Esophagus (tissue), 2 donors: Measurements from ENCODE around the gene ODF2L. TPM values are rescaled to one million over a fixed set of nuclear protein-coding genes. Genes with fewer than 3 reads are reported as not detected.

Experiments
- H3K27ac ChIP-seq, 2 donors: one replicate each; pipeline ENCODE4 v1.5.1; 2013; ENCODE audit warnings: low read depth in 2 of 2, mild to moderate bottlenecking in 2 of 2, inconsistent platforms in 1 of 2, low read length in 1 of 2, moderate library complexity in 1 of 2
- H3K27me3 ChIP-seq, 2 donors: one replicate each; pipeline ENCODE4 v1.6.1; 2013; ENCODE audit warnings: low read length in 2 of 2, control low read depth in 1 of 2, mild to moderate bottlenecking in 1 of 2; ENCODE audit not compliant: insufficient read depth in 2 of 2, control insufficient read depth in 1 of 2
- H3K36me3 ChIP-seq, 2 donors: one replicate each; pipeline ENCODE4 v1.6.1; 2013; ENCODE audit warnings: low read length in 1 of 2; ENCODE audit not compliant: control insufficient read depth in 2 of 2, insufficient read depth in 2 of 2
- H3K4me1 ChIP-seq, 2 donors: one replicate each; pipeline ENCODE4 v1.6.1; 2013; ENCODE audit warnings: low read length in 1 of 2; ENCODE audit not compliant: control insufficient read depth in 2 of 2, insufficient read depth in 2 of 2
- H3K4me3 ChIP-seq, 2 donors: one replicate each; pipeline ENCODE4 v1.5.1; 2013; ENCODE audit warnings: low read length in 2 of 2, mild to moderate bottlenecking in 2 of 2, low read depth in 1 of 2, moderate library complexity in 1 of 2
- H3K9me3 ChIP-seq, 2 donors: one replicate each; pipeline ENCODE4 v1.6.1; 2013; ENCODE audit warnings: mild to moderate bottlenecking in 2 of 2, low read depth in 1 of 2, low read length in 1 of 2, moderate library complexity in 1 of 2; ENCODE audit not compliant: control insufficient read depth in 2 of 2, insufficient read depth in 1 of 2
- WGBS, 2 donors: extraction: QIAGEN DNeasy Blood & Tissue Kit; methylation state at CpG; one replicate each; pipeline ENCODE4 v1.1.7; 2013; 5-methylcytosine and 5-hydroxymethylcytosine counted together
- polyA plus RNA-seq, 2 donors: library from polyadenylated mRNA; stranded (reverse); fragments of 200-250 nt; gene quantifications; one replicate each; pipeline ENCODE4 v1.2.3, GENCODE V29; 2013
- donor health status: healthy with polysubstance abuse.
- donor health status: Bipolar disorder and iron deficiency.

ODF2L gene, protein sequence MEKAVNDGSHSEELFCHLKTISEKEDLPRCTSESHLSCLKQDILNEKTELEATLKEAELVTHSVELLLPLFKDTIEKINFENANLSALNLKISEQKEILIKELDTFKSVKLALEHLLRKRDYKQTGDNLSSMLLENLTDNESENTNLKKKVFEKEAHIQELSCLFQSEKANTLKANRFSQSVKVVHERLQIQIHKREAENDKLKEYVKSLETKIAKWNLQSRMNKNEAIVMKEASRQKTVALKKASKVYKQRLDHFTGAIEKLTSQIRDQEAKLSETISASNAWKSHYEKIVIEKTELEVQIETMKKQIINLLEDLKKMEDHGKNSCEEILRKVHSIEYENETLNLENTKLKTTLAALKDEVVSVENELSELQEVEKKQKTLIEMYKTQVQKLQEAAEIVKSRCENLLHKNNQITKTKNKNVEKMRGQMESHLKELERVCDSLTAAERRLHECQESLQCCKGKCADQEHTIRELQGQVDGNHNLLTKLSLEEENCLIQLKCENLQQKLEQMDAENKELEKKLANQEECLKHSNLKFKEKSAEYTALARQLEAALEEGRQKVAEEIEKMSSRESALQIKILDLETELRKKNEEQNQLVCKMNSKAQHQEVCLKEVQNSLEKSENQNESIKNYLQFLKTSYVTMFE
- polyA plus RNA-seq = 10 to 100 TPM; 12.1 to 47.9 TPM

GRCh38 chr1:86395751-86396497, at the start of gene ODF2L:
Gene ODF2L (minus strand): TSS chr1:86396323. CDS start chr1:86387027, 9,296 bp downstream.
- WGBS, 2 donors = 0% methylated on average over 56 of the region's 56 CpGs

GRCh38 chr1:86445919-86446318, 49.8 kb upstream of the ODF2L start:
- no peaks in the 10 kb centered on the region for H3K27me3 ChIP-seq
- no peaks in the 10 kb centered on the region for H3K9me3 ChIP-seq
- H3K4me1 ChIP-seq = no peaks in the 10 kb centered on the region
- H3K27ac ChIP-seq = no peak overlapping the region
- no peak overlapping the region for H3K4me3 ChIP-seq
- peaks cover 0 to 6% of the 10 kb centered on the region in 2 donors for H3K36me3 ChIP-seq
- WGBS, 2 donors = 62 to 100% methylated on average over 1 of the region's 1 CpG

More at GRCh38 chr1:86395751-86396497, at the start of gene ODF2L:
- peak within 1 kb of the TSS; percentile 77 to 85 for H3K27ac ChIP-seq
- no peaks in the 10 kb centered on the region for H3K4me1 ChIP-seq
- H3K9me3 ChIP-seq = no peaks in the 10 kb centered on the region
- H3K36me3 ChIP-seq = no peaks in the 10 kb centered on the region
- no peaks in the 10 kb centered on the region for H3K27me3 ChIP-seq
- peak within 1 kb of the TSS; percentile 85 to 92 for H3K4me3 ChIP-seq

DNA sequence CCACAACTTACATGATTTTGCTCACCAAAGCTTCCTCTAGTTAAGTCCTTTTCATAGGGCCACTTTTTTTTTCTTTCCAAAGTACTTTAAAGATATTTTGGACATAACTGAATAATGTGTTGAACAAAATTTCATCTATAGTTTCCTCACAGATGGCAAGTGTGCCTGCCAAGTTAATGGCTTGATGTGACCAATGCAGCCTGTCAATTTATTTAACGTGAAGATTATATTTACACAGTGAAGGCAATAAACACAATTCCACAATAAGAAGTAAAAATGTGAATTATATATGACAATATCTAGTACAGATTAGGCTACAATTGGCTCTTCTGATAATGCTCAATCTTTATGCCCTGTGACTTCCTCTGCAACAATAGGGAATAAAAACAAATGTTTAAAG, 45.9 kb upstream of the ODF2L start:
- no peaks in the 10 kb centered on the region for H3K9me3 ChIP-seq
- peaks cover 0 to 7% of the 10 kb centered on the region in 2 donors for H3K36me3 ChIP-seq
- no peak overlapping the region for H3K4me3 ChIP-seq
- H3K27me3 ChIP-seq = no peaks in the 10 kb centered on the region
- no peak overlapping the region for H3K27ac ChIP-seq
- no peaks in the 10 kb centered on the region for H3K4me1 ChIP-seq
- WGBS, 2 donors = 65 to 71% methylated on average over 1 of the region's 1 CpG

GRCh38 chr1:86441581-86441980, 45.5 kb upstream of the ODF2L start:
- no peaks in the 10 kb centered on the region for H3K4me1 ChIP-seq
- no peaks in the 10 kb centered on the region for H3K9me3 ChIP-seq
- H3K4me3 ChIP-seq = no peak overlapping the region
- peaks cover 0 to 7% of the 10 kb centered on the region in 2 donors for H3K36me3 ChIP-seq
- no peaks in the 10 kb centered on the region for H3K27me3 ChIP-seq
- no peak overlapping the region for H3K27ac ChIP-seq
- WGBS, 2 donors = 64 to 70% methylated on average over 2 of the region's 2 CpGs

GRCh38 chr1:86436041-86436440, 39.9 kb upstream of the ODF2L start:
- WGBS, 2 donors = 63 to 75% methylated on average over 2 of the region's 2 CpGs
- H3K4me3 ChIP-seq = no peak overlapping the region
- no peaks in the 10 kb centered on the region for H3K4me1 ChIP-seq
- H3K36me3 ChIP-seq = peaks cover 4 to 8% of the 10 kb centered on the region in 2 donors
- H3K27ac ChIP-seq = no peak overlapping the region
- H3K27me3 ChIP-seq = no peaks in the 10 kb centered on the region
- no peaks in the 10 kb centered on the region for H3K9me3 ChIP-seq

- Histone ChIP-seq H3K36me3 (peaks cover 4 to 8% of the 10 kb centered on the region in 2 donors), H3K27me3 (no peaks in the 10 kb centered on the region), H3K4me3 (no peak overlapping the region), H3K9me3 (no peaks in the 10 kb centered on the region), H3K4me1 (no peaks in the 10 kb centered on the region), H3K27ac (no peak overlapping the region)
- 38 to 74% methylated on average over 2 of the region's 2 CpGs for WGBS, 2 donors
These were observed 39.2 kb upstream of the ODF2L start for GRCh38 chr1:86435327-86435726.

GRCh38 chr1:86434059-86434458, 37.9 kb upstream of the ODF2L start:
- Histone ChIP-seq H3K27me3 (no peaks in the 10 kb centered on the region), H3K36me3 (peaks cover 4 to 8% of the 10 kb centered on the region in 2 donors), H3K4me3 (no peak overlapping the region), H3K4me1 (no peaks in the 10 kb centered on the region), H3K9me3 (no peaks in the 10 kb centered on the region), H3K27ac (no peak overlapping the region)

- H3K9me3 ChIP-seq = no peaks in the 10 kb centered on the region
- no peaks in the 10 kb centered on the region for H3K27me3 ChIP-seq
- H3K4me3 ChIP-seq = no peak overlapping the region
- no peaks in the 10 kb centered on the region for H3K4me1 ChIP-seq
- H3K27ac ChIP-seq = peak overlapping the region; percentile 11 to 90
- H3K36me3 ChIP-seq = peaks cover 0 to 2% of the 10 kb centered on the region in 2 donors
These were observed 34.3 kb upstream of the ODF2L start for GRCh38 chr1:86430376-86430775.

DNA sequence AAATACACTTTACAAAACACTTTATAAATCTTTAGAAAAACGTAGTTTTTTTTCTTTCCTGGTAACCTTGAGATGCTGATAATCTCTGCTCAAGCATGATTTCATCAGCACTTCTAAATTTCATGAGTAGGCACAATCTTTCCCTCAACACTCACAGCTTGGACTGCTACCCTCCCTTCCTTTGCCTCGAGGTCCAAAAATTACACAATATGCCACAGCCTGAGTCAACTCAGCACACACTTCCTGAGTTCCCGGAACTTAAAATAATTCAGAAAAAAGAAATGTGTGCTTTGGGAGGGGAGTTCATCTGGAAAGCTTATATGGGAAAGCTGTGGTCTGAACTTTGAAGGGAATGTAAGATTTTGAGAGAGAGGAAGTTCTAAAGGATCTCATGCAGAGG, 33.7 kb upstream of the ODF2L start:
- no peaks in the 10 kb centered on the region for H3K27me3 ChIP-seq
- peak overlapping the region in 1 of 2 donors; percentile 90 for H3K27ac ChIP-seq
- no peak overlapping the region for H3K4me3 ChIP-seq
- H3K9me3 ChIP-seq = no peaks in the 10 kb centered on the region
- H3K4me1 ChIP-seq = no peaks in the 10 kb centered on the region
- WGBS, 2 donors = 2 to 11% methylated on average over 3 of the region's 3 CpGs
- peaks cover 0 to 2% of the 10 kb centered on the region in 2 donors for H3K36me3 ChIP-seq
